Small intestine (tissue), 7 donors: ENCODE data around the gene TUBA1A. TPM values are rescaled to one million over a fixed set of nuclear protein-coding genes. Genes with fewer than 3 reads are reported as not detected.
"Not testable (repeated sequence)": the region's sequence is repeated elsewhere in the genome, so short reads cannot be mapped to it uniquely, and the experiment has no call there.

Source experiments
- DNase-seq, 2 donors: peaks; one replicate each; pipeline versions ENCODE4 v3.0.0 to v3.0.0-alpha.2; 2013
- FAIRE-seq: peaks from 2 replicates; lab custom pipeline; 2012; peaks lifted over from hg19 to GRCh38; lab: Jason Lieb, UNC
- H3K27ac ChIP-seq, 3 donors: one replicate each; pipeline ENCODE4 v1.5.1; 2013; ENCODE audit warnings: low read length in 2 of 3, mild to moderate bottlenecking in 2 of 3, control low read depth in 1 of 3, inconsistent platforms in 1 of 3, low read depth in 1 of 3, moderate library complexity in 1 of 3
- H3K27me3 ChIP-seq, 3 donors: one replicate each; pipeline ENCODE4 v1.6.1; 2013; ENCODE audit warnings: low read length in 3 of 3, inconsistent platforms in 1 of 3; ENCODE audit not compliant: control insufficient read depth in 3 of 3, insufficient read depth in 3 of 3
- H3K36me3 ChIP-seq, 3 donors: one replicate each; pipeline ENCODE4 v1.6.1; 2013; ENCODE audit warnings: low read length in 3 of 3, inconsistent platforms in 1 of 3, low read depth in 1 of 3, mild to moderate bottlenecking in 1 of 3, moderate library complexity in 1 of 3; ENCODE audit not compliant: control insufficient read depth in 3 of 3, insufficient read depth in 2 of 3
- H3K4me1 ChIP-seq, 3 donors: one replicate each; pipeline ENCODE4 v1.6.1; 2013; ENCODE audit warnings: low read length in 2 of 3, inconsistent platforms in 1 of 3, low read depth in 1 of 3, mild to moderate bottlenecking in 1 of 3, moderate library complexity in 1 of 3; ENCODE audit not compliant: control insufficient read depth in 3 of 3, insufficient read depth in 2 of 3
- H3K4me3 ChIP-seq, 3 donors: one replicate each; pipeline ENCODE4 v1.5.1; 2013; ENCODE audit warnings: low read length in 3 of 3, control low read depth in 1 of 3, inconsistent platforms in 1 of 3, low read depth in 1 of 3, mild to moderate bottlenecking in 1 of 3, moderate library complexity in 1 of 3
- H3K9me3 ChIP-seq, 2 donors: one replicate each; pipeline ENCODE4 v1.6.1; 2013; ENCODE audit warnings: low read depth in 1 of 2, low read length in 1 of 2; ENCODE audit not compliant: control insufficient read depth in 2 of 2, insufficient read depth in 1 of 2
- WGBS, 3 donors: extraction: QIAGEN DNeasy Blood & Tissue Kit; methylation state at CpG; one replicate each; pipeline ENCODE4 v1.1.7; 2013; 5-methylcytosine and 5-hydroxymethylcytosine counted together
- polyA plus RNA-seq, 4 donors: library from polyadenylated mRNA; stranded (reverse) in 3 of 4; unstranded in 1 of 4; fragments of 200-250 nt in 3 of 4; fragments of 120-200 nt in 1 of 4; gene quantifications; one replicate each; pipeline versions ENCODE4 v1.2.1 to v1.2.3, GENCODE V29; 2013
- donor health status: healthy with polysubstance abuse.
- donor health status: control.
- donor health status: control.
- donor health status: Bipolar disorder and iron deficiency.
- donor health status: healthy.

The TUBA1A gene
- polyA plus RNA-seq, 4 donors = 9.8 to 158 (median 73.6) TPM

- not testable (repeated sequence) for FAIRE-seq, H3K36me3 ChIP-seq, H3K9me3 ChIP-seq, H3K4me1 ChIP-seq, DNase-seq, H3K27ac ChIP-seq, H3K4me3 ChIP-seq
- 82 to 94% (median 89%) methylated on average over 11 of the region's 11 CpGs for WGBS, 3 donors
- H3K27me3 ChIP-seq = peaks cover 0 to 17% (median 0%) of the 10 kb centered on the region in 3 donors
Observed at GRCh38 chr12:49186307-49186706, 2.6 kb downstream of the TUBA1A start.

GRCh38 chr12:49184697-49185096 lies 4.2 kb downstream of the TUBA1A start:
- peaks cover 0 to 12% (median 0%) of the 10 kb centered on the region in 3 donors for H3K27me3 ChIP-seq
- H3K36me3 ChIP-seq, DNase-seq, H3K9me3 ChIP-seq, H3K4me1 ChIP-seq, H3K27ac ChIP-seq, FAIRE-seq, H3K4me3 ChIP-seq: not testable (repeated sequence)
- 76 to 86% (median 85%) methylated on average over 1 of the region's 1 CpG for WGBS, 3 donors

GRCh38 chr12:49183214-49183950 lies 5.5 kb downstream of the TUBA1A start:
- DNase-seq, H3K36me3 ChIP-seq, H3K4me3 ChIP-seq, H3K27ac ChIP-seq, H3K4me1 ChIP-seq, H3K27me3 ChIP-seq, FAIRE-seq, H3K9me3 ChIP-seq: not testable (repeated sequence)
- 85 to 90% (median 89%) methylated on average over 15 of the region's 15 CpGs for WGBS, 3 donors

GRCh38 chr12:49174218-49174617 lies 14.7 kb downstream of the TUBA1A start:
- FAIRE-seq = no peak
- 67 to 82% (median 79%) methylated on average over 5 of the region's 5 CpGs for WGBS, 3 donors
- no peaks in the 10 kb centered on the region for H3K27me3 ChIP-seq

GRCh38 chr12:49170924-49171323 lies 18.0 kb downstream of the TUBA1A start:
- no peaks in the 10 kb centered on the region for H3K36me3 ChIP-seq
- FAIRE-seq = no peak
- H3K27ac ChIP-seq = no peak overlapping the region
- H3K4me3 ChIP-seq = no peak overlapping the region
- no peaks in the 10 kb centered on the region for H3K27me3 ChIP-seq
- no peak for DNase-seq
- H3K4me1 ChIP-seq = no peaks in the 10 kb centered on the region
- no peaks in the 10 kb centered on the region for H3K9me3 ChIP-seq

More at GRCh38 chr12:49174218-49174617, 14.7 kb downstream of the TUBA1A start:
- Histone ChIP-seq H3K9me3 (peaks cover 0 to 10% of the 10 kb centered on the region in 2 donors), H3K4me3 (no peak overlapping the region), H3K27ac (no peak overlapping the region), H3K4me1 (no peaks in the 10 kb centered on the region), H3K36me3 (no peaks in the 10 kb centered on the region)
- DNase-seq = no peak

GRCh38 chr12:49165114-49165513 lies 23.8 kb downstream of the TUBA1A start:
- DNase-seq (no peak), FAIRE-seq (no peak)
- no peaks in the 10 kb centered on the region for H3K36me3 ChIP-seq
- H3K4me1 ChIP-seq = no peaks in the 10 kb centered on the region
- WGBS, 3 donors = 91 to 100% (median 93%) methylated on average over 2 of the region's 2 CpGs
- no peaks in the 10 kb centered on the region for H3K9me3 ChIP-seq
- H3K27me3 ChIP-seq = no peaks in the 10 kb centered on the region
- no peak overlapping the region for H3K4me3 ChIP-seq
- no peak overlapping the region for H3K27ac ChIP-seq

GRCh38 chr12:49161901-49162300 lies 27.0 kb downstream of the TUBA1A start:
- not testable (repeated sequence) for H3K27me3 ChIP-seq, H3K4me3 ChIP-seq, H3K36me3 ChIP-seq, H3K9me3 ChIP-seq, H3K27ac ChIP-seq, DNase-seq, FAIRE-seq, H3K4me1 ChIP-seq
- 93 to 96% (median 95%) methylated on average over 4 of the region's 4 CpGs for WGBS, 3 donors

- Histone ChIP-seq H3K27ac (no peak overlapping the region), H3K4me3 (no peak overlapping the region), H3K9me3 (no peaks in the 10 kb centered on the region), H3K36me3 (no peaks in the 10 kb centered on the region), H3K27me3 (no peaks in the 10 kb centered on the region), H3K4me1 (no peaks in the 10 kb centered on the region)
- WGBS, 3 donors = 66 to 74% (median 67%) methylated on average over 6 of the region's 6 CpGs
- DNase-seq = no peak
- no peak for FAIRE-seq
Observed at GRCh38 chr12:49161092-49161795, 27.6 kb downstream of the TUBA1A start.
